Naive thymus-derived CD4-positive, alpha-beta T cell (primary cell): ENCODE measurements around the gene CDK18. TPM values are rescaled to one million over a fixed set of nuclear protein-coding genes. Genes with fewer than 3 reads are reported as not detected.

Experiments
- ATAC-seq: fragments of 150-1000 bp; cut with Tn5 transposase; 2 replicates; pipeline ENCODE4 v1.10.0; 2021; ENCODE audit warnings: mild to moderate bottlenecking, moderate library complexity
- CTCF ChIA-PET: fragments of 350-600 bp; sonication (Branson Sonifier 250); formaldehyde crosslinking; loops from one replicate; lab custom pipeline; 2021; ENCODE audit warnings: antibody characterized with exemption; lab: Charles Lee
- POLR2A ChIA-PET: fragments of 350-600 bp; sonication (Branson Sonifier 250); formaldehyde crosslinking; loops from one replicate; lab custom pipeline; 2021; ENCODE audit warnings: antibody characterized with exemption, inconsistent platforms; lab: Charles Lee
- DNase-seq, 9 donors: peaks; one replicate each; pipeline versions ENCODE4 v3.0.0 to v3.0.0-alpha.2; 2020 to 2022; ENCODE audit warnings: mixed read lengths in 1 of 9
- H3K27ac ChIP-seq: one replicate; pipeline ENCODE4 v1.7.0; 2013; ENCODE audit warnings: mild to moderate bottlenecking, low read depth, low read length, moderate library complexity
- H3K27me3 ChIP-seq, 2 donors: one replicate each; pipeline ENCODE4 v1.7.0; 2013; ENCODE audit warnings: low read length in 2 of 2, mild to moderate bottlenecking in 2 of 2, moderate library complexity in 2 of 2; ENCODE audit not compliant: control insufficient read depth in 2 of 2, insufficient read depth in 2 of 2
- H3K36me3 ChIP-seq, 3 experiments: 1 replicate in 2 of 3; 2 replicates in 1 of 3; pipeline ENCODE4 v1.7.0; 2013; ENCODE audit warnings: low read length in 3 of 3, mild to moderate bottlenecking in 3 of 3, moderate library complexity in 1 of 3; ENCODE audit not compliant: insufficient read depth in 3 of 3, control insufficient read depth in 2 of 3
- H3K4me1 ChIP-seq, 2 donors: one replicate each; pipeline ENCODE4 v1.7.0; 2013; ENCODE audit warnings: low read length in 2 of 2, mild to moderate bottlenecking in 2 of 2, moderate library complexity in 1 of 2; ENCODE audit not compliant: control insufficient read depth in 2 of 2, insufficient read depth in 2 of 2
- H3K4me3 ChIP-seq: 2 replicates; pipeline ENCODE4 v1.7.0; 2013; ENCODE audit warnings: mild to moderate bottlenecking, low read length
- H3K9me3 ChIP-seq, 3 experiments: 1 replicate in 2 of 3; 2 replicates in 1 of 3; pipeline ENCODE4 v1.7.0; 2013; ENCODE audit warnings: low read length in 3 of 3; ENCODE audit not compliant: control insufficient read depth in 2 of 3
- H3K27ac Mint-ChIP-seq, 9 donors: one replicate each; pipeline ENCODE4 v1.8.0; 2020 to 2022; ENCODE audit warnings: mixed read lengths in 9 of 9, mild to moderate bottlenecking in 8 of 9, moderate library complexity in 5 of 9, inconsistent platforms in 2 of 9
- H3K27me3 Mint-ChIP-seq, 5 donors: one replicate each; pipeline ENCODE4 v1.8.0; 2021 to 2022; ENCODE audit warnings: mixed read lengths in 5 of 5, mild to moderate bottlenecking in 1 of 5
- H3K36me3 Mint-ChIP-seq, 5 donors: one replicate each; pipeline ENCODE4 v1.8.0; 2020 to 2022; ENCODE audit warnings: mixed read lengths in 5 of 5, mild to moderate bottlenecking in 3 of 5, inconsistent platforms in 1 of 5
- H3K4me1 Mint-ChIP-seq, 7 donors: one replicate each; pipeline ENCODE4 v1.8.0; 2020 to 2022; ENCODE audit warnings: mixed read lengths in 7 of 7, mild to moderate bottlenecking in 3 of 7, inconsistent platforms in 1 of 7
- H3K4me3 Mint-ChIP-seq, 10 donors: one replicate each; pipeline ENCODE4 v1.8.0; 2020 to 2022; ENCODE audit warnings: mild to moderate bottlenecking in 10 of 10, mixed read lengths in 10 of 10, moderate library complexity in 6 of 10, inconsistent platforms in 2 of 10
- H3K9me3 Mint-ChIP-seq, 11 donors: one replicate each; pipeline ENCODE4 v1.8.0; 2020 to 2022; ENCODE audit warnings: mixed read lengths in 11 of 11, mild to moderate bottlenecking in 4 of 11, inconsistent platforms in 1 of 11, moderate library complexity in 1 of 11
- intact Hi-C, 2 donors: fragments of 100-400 bp; cut with micrococcal nuclease; formaldehyde crosslinking; loops; one replicate each; pipeline ENCODE4 v1.15.1; 2023
- polyA plus RNA-seq, 2 donors: library from polyadenylated mRNA; unstranded; fragments of 300-500 nt; fragmentation: Illumina TruSeq; gene quantifications; one replicate each; pipeline ENCODE4 v1.2.3, GENCODE V29; 2021
- total RNA-seq, 6 experiments: library from RNA in 5 of 6; stranded (reverse) in 5 of 6; gene quantifications; 1 replicate in 5 of 6; 2 replicates in 1 of 6; pipeline ENCODE4 v1.2.3 and lab custom pipeline; 2021 to 2026

Gene CDK18
- total and polyA plus RNA-seq, 7 experiments from 2014 or later = 0.20 to 3.6 (median 2.6) TPM

DNA sequence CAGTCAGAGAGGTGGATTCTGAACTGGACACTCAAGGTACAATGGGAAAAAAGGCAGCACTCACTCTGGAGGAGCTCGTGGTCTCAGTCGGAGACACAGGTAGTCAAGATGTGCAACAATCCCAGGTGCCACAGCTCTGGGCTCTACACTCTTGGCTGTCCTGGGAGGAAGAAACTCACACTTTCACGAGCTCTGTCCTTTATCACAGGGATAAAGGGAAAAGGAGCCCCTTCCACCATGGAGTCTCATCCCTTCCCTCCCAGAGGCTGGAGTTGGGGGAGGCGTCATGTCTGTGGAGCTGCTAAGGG, 20.3 kb downstream of the CDK18 start:
- Histone ChIP-seq H3K36me3 (no peaks in the 10 kb centered on the region), H3K4me3 (no peak overlapping the region), H3K4me1 (no peaks in the 10 kb centered on the region), H3K27ac (no peak overlapping the region), H3K27me3 (no peaks in the 10 kb centered on the region), H3K9me3 (no peaks in the 10 kb centered on the region)
- ChIA-PET CTCF (interaction anchor here (0.6 to 12.1 kb wide), 40 partner anchors 8 to 729 kb away, joined by 3 to 154 read pairs (median 4); partner anchors contain the start of gene ELK4), POLR2A (interaction anchor here (1.1 kb wide), 1 partner anchor 38 kb away, joined by 5 read pairs; no protein-coding TSS in a partner anchor)
- DNase-seq (no peak), ATAC-seq (no peak)
- Mint-ChIP-seq H3K36me3 (no peaks in the 10 kb centered on the region), H3K9me3 (no peaks in the 10 kb centered on the region), H3K4me1 (peaks cover 0 to 5% (median 0%) of the 10 kb centered on the region in 7 donors), H3K4me3 (no peak overlapping the region), H3K27ac (no peak overlapping the region), H3K27me3 (peaks cover 0 to 4% (median 0%) of the 10 kb centered on the region in 5 donors)
- intact Hi-C loops = loop anchor here (1.0 to 2.0 kb wide), 6 partner anchors 36 to 252 kb away; no protein-coding TSS in a partner anchor

DNA sequence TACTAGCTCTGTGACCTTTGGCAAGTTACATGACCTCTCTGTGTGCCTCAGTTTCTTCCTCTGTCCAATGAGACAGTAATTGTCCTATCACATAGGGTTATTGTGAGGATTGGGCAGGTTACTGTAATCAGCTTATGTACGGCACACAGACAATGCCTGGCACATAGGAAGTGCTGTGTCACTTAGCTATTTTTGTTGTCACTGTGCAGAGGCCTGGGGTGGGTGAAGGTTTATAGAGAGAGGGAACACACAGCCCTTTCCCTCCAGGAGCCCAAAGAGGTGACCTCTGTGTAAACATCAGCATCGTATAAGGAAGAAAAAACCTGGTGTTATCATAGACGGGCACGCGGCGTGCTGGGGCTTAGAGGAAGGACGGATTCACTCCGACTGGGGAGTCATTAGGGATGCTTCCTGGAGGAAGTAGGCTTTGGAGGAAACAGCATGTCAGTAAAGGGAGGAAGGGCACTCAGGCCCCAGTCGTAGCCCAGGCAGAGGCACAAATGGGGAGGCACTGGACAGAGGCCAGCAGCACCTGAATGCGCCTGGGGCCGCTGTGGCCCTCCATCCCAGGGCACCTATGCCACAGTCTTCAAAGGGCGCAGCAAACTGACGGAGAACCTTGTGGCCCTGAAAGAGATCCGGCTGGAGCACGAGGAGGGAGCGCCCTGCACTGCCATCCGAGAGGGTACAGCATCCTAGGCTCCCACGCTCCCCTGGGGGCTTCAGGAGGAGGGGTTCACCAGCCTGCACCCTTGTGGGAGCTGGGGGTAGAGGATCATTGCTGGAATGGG, 21.2 kb downstream of the CDK18 start:
- Histone ChIP-seq H3K4me3 (no peak overlapping the region), H3K27ac (no peak overlapping the region), H3K9me3 (no peaks in the 10 kb centered on the region), H3K36me3 (no peaks in the 10 kb centered on the region), H3K4me1 (no peaks in the 10 kb centered on the region), H3K27me3 (no peaks in the 10 kb centered on the region)
- no peak for ATAC-seq
- Mint-ChIP-seq H3K36me3 (no peaks in the 10 kb centered on the region), H3K4me3 (no peak overlapping the region), H3K9me3 (no peaks in the 10 kb centered on the region), H3K27me3 (peaks cover 0 to 5% (median 0%) of the 10 kb centered on the region in 5 donors), H3K27ac (peak overlapping the region in 1 of 9 donors; percentile 10), H3K4me1 (peaks cover 0 to 5% (median 0%) of the 10 kb centered on the region in 7 donors)
- ChIA-PET POLR2A (interaction anchor here (0.6 kb wide), 1 partner anchor 1799 kb away, joined by 3 read pairs; no protein-coding TSS in a partner anchor), CTCF (interaction anchor here (0.6 to 12.1 kb wide), 22 partner anchors 7 to 730 kb away, joined by 3 to 154 read pairs (median 6); partner anchors contain the start of gene ELK4)
- DNase-seq = no peak
- intact Hi-C loops = loop anchor here in 1 of 2 donors (2.0 kb wide), 1 partner anchor 253 kb away; no protein-coding TSS in a partner anchor

DNA sequence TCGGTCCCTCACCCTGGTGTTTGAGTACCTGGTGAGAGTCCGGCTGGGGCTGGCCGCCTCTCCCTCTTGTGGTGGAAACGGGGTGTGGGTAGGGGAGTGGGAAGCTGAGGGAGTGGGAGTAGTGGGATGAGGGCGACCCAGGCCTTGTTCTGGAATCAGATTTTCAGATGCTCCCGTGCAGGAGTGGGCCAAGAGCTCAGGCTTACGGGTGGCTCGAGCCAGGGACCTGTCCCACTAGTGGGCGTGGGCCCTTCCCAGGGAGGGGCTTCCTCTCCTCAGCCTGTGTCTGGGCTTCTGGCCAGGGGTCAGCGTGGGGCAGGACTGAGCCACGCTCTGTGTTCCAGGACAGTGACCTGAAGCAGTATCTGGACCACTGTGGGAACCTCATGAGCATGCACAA, 22.0 kb downstream of the CDK18 start:
- POLR2A ChIA-PET = no interaction called here
- no peaks in the 10 kb centered on the region for H3K36me3 Mint-ChIP-seq
- Histone ChIP-seq H3K27ac (no peak overlapping the region), H3K9me3 (no peaks in the 10 kb centered on the region), H3K36me3 (no peaks in the 10 kb centered on the region), H3K4me3 (no peak overlapping the region), H3K27me3 (no peaks in the 10 kb centered on the region), H3K4me1 (no peaks in the 10 kb centered on the region)
- H3K27ac Mint-ChIP-seq = no peak overlapping the region
- H3K9me3 Mint-ChIP-seq = no peaks in the 10 kb centered on the region
- no peak overlapping the region for H3K4me3 Mint-ChIP-seq
- intact Hi-C loops = no loop called here
- H3K27me3 Mint-ChIP-seq = peaks cover 0 to 5% (median 0%) of the 10 kb centered on the region in 5 donors
- ATAC-seq (no peak), DNase-seq (no peak)
- peaks cover 0 to 5% (median 0%) of the 10 kb centered on the region in 7 donors for H3K4me1 Mint-ChIP-seq
- CTCF ChIA-PET = interaction anchor here (0.6 to 12.1 kb wide), 4 partner anchors 11 to 191 kb away, joined by 3 to 154 read pairs (median 4); no protein-coding TSS in a partner anchor

DNA sequence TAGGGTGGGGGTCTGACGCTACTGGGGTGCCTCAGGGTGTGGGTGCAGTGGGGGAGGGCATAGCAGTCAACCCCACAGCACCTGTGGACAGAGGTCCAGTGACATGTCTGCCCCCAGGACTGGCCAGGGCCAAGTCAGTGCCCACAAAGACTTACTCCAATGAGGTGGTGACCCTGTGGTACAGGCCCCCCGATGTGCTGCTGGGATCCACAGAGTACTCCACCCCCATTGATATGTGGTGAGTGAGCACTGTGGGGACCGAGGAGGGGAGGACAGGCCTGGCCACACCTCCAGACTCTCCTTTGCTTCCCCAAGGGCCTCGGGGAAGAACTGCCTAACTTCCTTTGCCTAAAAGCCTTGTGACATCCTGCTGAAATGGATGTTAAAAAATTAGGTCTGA, 23.5 kb downstream of the CDK18 start:
- Histone ChIP-seq H3K36me3 (no peaks in the 10 kb centered on the region), H3K9me3 (no peaks in the 10 kb centered on the region), H3K4me1 (no peaks in the 10 kb centered on the region), H3K4me3 (no peak overlapping the region), H3K27me3 (no peaks in the 10 kb centered on the region), H3K27ac (no peak overlapping the region)
- H3K36me3 Mint-ChIP-seq = no peaks in the 10 kb centered on the region
- no peak overlapping the region for H3K4me3 Mint-ChIP-seq
- H3K9me3 Mint-ChIP-seq = no peaks in the 10 kb centered on the region
- intact Hi-C loops = loop anchor here (2.0 kb wide), 2 partner anchors 63 to 183 kb away; no protein-coding TSS in a partner anchor
- H3K4me1 Mint-ChIP-seq = peaks cover 0 to 5% (median 0%) of the 10 kb centered on the region in 7 donors
- no peak overlapping the region for H3K27ac Mint-ChIP-seq
- ATAC-seq (no peak), DNase-seq (no peak)
- ChIA-PET POLR2A (no interaction called here), CTCF (interaction anchor here (12.1 kb wide), 1 partner anchor 129 kb away, joined by 154 read pairs; no protein-coding TSS in a partner anchor)
- peaks cover 0 to 5% (median 0%) of the 10 kb centered on the region in 5 donors for H3K27me3 Mint-ChIP-seq

DNA sequence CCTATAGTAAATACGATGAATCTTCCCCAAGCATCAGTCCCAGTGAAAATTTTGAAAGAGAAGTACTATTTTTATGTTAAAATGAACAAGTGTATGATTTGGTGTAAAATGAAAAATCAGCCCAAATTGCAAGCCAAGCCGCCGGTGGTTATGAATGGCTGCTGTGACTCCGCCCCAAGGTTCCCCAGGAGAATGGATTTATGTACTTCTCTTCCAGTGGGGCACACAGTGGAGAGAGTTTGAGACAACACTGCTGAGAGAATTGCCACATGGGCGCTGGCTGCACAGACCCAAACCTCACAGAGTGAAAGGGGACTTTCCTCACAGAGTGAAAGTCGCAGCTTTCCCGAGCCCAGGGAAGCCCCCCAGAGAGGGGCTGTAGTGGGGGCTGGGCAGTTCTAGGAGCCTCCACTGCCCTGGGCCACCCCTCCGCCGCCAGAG, 24.0 kb downstream of the CDK18 start:
- no peak overlapping the region for H3K4me3 Mint-ChIP-seq

More for the DNA sequence above, 24.0 kb downstream of the CDK18 start:
- H3K4me1 ChIP-seq = no peaks in the 10 kb centered on the region
- Mint-ChIP-seq H3K4me1 (peaks cover 0 to 5% (median 0%) of the 10 kb centered on the region in 7 donors), H3K36me3 (no peaks in the 10 kb centered on the region), H3K9me3 (no peaks in the 10 kb centered on the region), H3K27ac (no peak overlapping the region), H3K27me3 (peaks cover 0 to 5% (median 0%) of the 10 kb centered on the region in 5 donors)
- no peaks in the 10 kb centered on the region for H3K9me3 ChIP-seq
- DNase-seq (no peak), ATAC-seq (no peak)
- ChIA-PET POLR2A (interaction anchor here (1.3 kb wide), 1 partner anchor 104 kb away, joined by 7 read pairs; the partner anchor contains the start of gene ELK4), CTCF (interaction anchor here (0.6 to 12.1 kb wide), 5 partner anchors 63 to 389 kb away, joined by 3 to 154 read pairs (median 5); no protein-coding TSS in a partner anchor)
- H3K27ac ChIP-seq = no peak overlapping the region
- H3K27me3 ChIP-seq = no peaks in the 10 kb centered on the region
- no peaks in the 10 kb centered on the region for H3K36me3 ChIP-seq
- no peak overlapping the region for H3K4me3 ChIP-seq
- intact Hi-C loops = loop anchor here (2.0 kb wide), 2 partner anchors 62 to 182 kb away; no protein-coding TSS in a partner anchor
